Left ventricle myocardium inferior (tissue), 1 donor: Measurements from ENCODE around the gene INIP. TPM values are rescaled to one million over a fixed set of nuclear protein-coding genes. Genes with fewer than 3 reads are reported as not detected.

ENCODE experiments used
- DNase-seq: peaks from one replicate; pipeline ENCODE4 v3.0.0-alpha.2; 2020
- H3K27ac ChIP-seq: fragments of 200-600 bp; replicated peaks from 2 replicates; pipeline ENCODE4 v1.8.0; 2021
- H3K27me3 ChIP-seq: fragments of 200-600 bp; 2 replicates; pipeline ENCODE4 v1.8.0; 2021; ENCODE audit warnings: low read depth
- H3K36me3 ChIP-seq: fragments of 200-600 bp; 2 replicates; pipeline ENCODE4 v1.8.0; 2021
- H3K4me1 ChIP-seq: fragments of 200-600 bp; 2 replicates; pipeline ENCODE4 v1.8.0; 2021
- H3K4me3 ChIP-seq: fragments of 200-600 bp; 2 replicates; pipeline ENCODE4 v1.8.0; 2021; ENCODE audit warnings: mild to moderate bottlenecking, moderate library complexity
- H3K9me3 ChIP-seq: fragments of 200-600 bp; replicated peaks from 2 replicates; pipeline ENCODE4 v1.8.0; 2021
- CTCF ChIP-seq: fragments of 200-600 bp; IDR thresholded peaks from 2 replicates; pipeline ENCODE4 v1.8.0; 2021; ENCODE audit warnings: antibody characterized with exemption, mild to moderate bottlenecking, borderline replicate concordance
- intact Hi-C: fragments of 100-400 bp; cut with micrococcal nuclease; formaldehyde crosslinking; loops from one replicate; pipeline ENCODE4 v1.11.0; 2022
- total RNA-seq: library from RNA; stranded (reverse); fragmentation: NEBNext Ultra II Directional; extraction: Animal tissue kit (Norgen Biotek cat#: 25700); gene quantifications from one replicate; pipeline ENCODE4 v1.2.1, GENCODE V29; 2021
- donor health status: DM: no; HTN: yes; CAD: no; lungs with severe emphysema.

INIP gene
- total RNA-seq, 1 donor from 2014 or later, result 15.2 TPM

DNA sequence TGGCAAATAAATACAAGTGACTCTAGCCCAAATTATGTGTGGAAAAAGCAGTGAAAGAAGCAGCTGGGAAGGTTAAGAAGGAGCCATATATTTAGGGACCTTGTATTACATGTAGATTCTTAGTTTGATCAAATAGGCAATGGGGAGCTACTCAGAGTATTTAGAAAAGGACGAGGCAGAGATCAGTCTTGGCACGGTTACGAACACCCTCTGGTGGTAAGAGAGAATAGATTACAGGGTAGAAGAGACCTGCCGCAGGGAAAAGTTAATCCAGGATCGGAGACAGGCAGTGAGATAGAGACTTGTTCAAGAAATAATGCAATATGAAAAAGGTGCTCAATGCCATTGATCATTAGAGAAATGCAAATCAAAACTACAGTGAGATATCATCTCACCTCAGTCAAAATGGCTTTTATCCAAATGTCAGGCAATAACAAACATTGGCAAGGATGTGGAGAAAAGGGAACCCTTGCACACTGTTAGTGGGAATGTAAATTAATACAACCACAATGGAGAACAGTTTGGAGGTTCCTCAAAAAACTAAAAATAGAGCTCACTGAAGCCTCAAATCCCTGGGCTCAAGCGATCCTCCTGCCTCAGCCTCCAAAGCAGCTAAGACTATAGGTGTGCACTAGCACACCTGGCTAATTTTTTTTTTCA lies 12.0 kb downstream of the INIP start:
- Histone ChIP-seq H3K27me3 (no peaks in the 10 kb centered on the region), H3K4me1 (peaks cover 3% of the 10 kb centered on the region), H3K36me3 (peaks cover 3% of the 10 kb centered on the region), H3K27ac (no peak overlapping the region), H3K4me3 (no peak overlapping the region), H3K9me3 (no peaks in the 10 kb centered on the region)
- peak; percentile 55 for TF ChIP-seq CTCF
- DNase-seq, result no peak
- intact Hi-C loops, result no loop called here

GRCh38 chr9:112703304-112703703 lies 14.6 kb downstream of the INIP start:
- TF ChIP-seq CTCF, result no peak
- H3K27me3 ChIP-seq, result no peaks in the 10 kb centered on the region
- DNase-seq, result no peak
- intact Hi-C loops, result no loop called here
- H3K9me3 ChIP-seq, result no peaks in the 10 kb centered on the region
- H3K4me1 ChIP-seq, result no peaks in the 10 kb centered on the region
- no peak overlapping the region for H3K27ac ChIP-seq
- H3K4me3 ChIP-seq, result no peak overlapping the region
- peaks cover 8% of the 10 kb centered on the region for H3K36me3 ChIP-seq

DNA sequence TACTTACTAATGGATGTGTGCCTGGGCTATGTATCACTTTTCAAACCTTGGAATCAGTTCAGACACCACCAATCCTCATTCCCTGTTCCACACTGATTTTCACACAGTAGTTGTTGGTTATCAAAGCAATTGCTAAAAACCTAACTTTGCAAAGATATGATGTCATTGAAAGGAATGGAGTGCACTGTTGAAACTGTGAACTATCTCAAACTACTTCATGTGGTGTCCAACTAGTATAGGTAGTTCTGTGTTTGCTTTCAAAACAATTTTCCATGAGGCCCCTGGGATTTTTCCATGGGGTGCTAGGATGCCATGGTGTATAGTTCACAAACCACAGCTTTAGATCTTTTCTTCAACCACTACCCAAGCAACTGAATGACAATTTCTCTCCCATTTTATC lies 17.8 kb downstream of the INIP start:
- peaks cover 11% of the 10 kb centered on the region for H3K36me3 ChIP-seq
- intact Hi-C loops, result no loop called here

DNA sequence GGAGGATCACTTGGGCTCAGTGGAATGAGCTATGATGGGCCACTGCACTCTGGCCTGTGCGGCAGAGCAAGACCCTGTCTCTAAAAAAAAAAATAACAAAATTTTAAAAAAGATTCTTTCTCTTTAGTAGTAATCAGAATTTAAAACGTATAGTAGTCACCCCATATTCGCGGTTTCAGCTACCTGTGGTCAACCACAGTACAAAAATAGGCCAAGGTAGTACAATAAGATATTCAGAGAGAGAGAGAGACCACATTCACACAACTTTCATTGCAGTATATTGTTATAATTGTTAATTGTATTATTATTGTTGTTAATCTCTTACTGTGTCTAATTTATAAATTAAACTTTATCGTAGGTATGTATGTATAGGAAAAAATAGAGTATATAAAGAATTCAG lies 18.7 kb downstream of the INIP start:
- Histone ChIP-seq H3K4me1 (no peaks in the 10 kb centered on the region), H3K36me3 (peaks cover 11% of the 10 kb centered on the region), H3K27me3 (no peaks in the 10 kb centered on the region), H3K4me3 (no peak overlapping the region), H3K9me3 (no peaks in the 10 kb centered on the region), H3K27ac (no peak overlapping the region)
- DNase-seq, result no peak
- intact Hi-C loops, result no loop called here
- no peak for TF ChIP-seq CTCF

More for the DNA sequence above, 17.8 kb downstream of the INIP start:
- H3K9me3 ChIP-seq, result no peaks in the 10 kb centered on the region
- no peaks in the 10 kb centered on the region for H3K27me3 ChIP-seq
- no peaks in the 10 kb centered on the region for H3K4me1 ChIP-seq
- no peak overlapping the region for H3K4me3 ChIP-seq
- H3K27ac ChIP-seq, result no peak overlapping the region
- no peak for TF ChIP-seq CTCF
- no peak for DNase-seq

- intact Hi-C loops, result no loop called here
Measured at GRCh38 chr9:112696461-112696860, 21.5 kb downstream of the INIP start.

More at GRCh38 chr9:112696461-112696860, 21.5 kb downstream of the INIP start:
- Histone ChIP-seq H3K9me3 (no peaks in the 10 kb centered on the region), H3K27ac (no peak overlapping the region), H3K36me3 (peaks cover 35% of the 10 kb centered on the region), H3K4me1 (no peaks in the 10 kb centered on the region), H3K27me3 (no peaks in the 10 kb centered on the region), H3K4me3 (no peak overlapping the region)
- DNase-seq, result no peak
- no peak for TF ChIP-seq CTCF
